HFFc6 (cell line): ENCODE measurements around the gene TAF4. TPM values are rescaled to one million over a fixed set of nuclear protein-coding genes. Genes with fewer than 3 reads are reported as not detected.
"Not testable (repeated sequence)": the region's sequence is repeated elsewhere in the genome, so short reads cannot be mapped to it uniquely, and the experiment has no call there.

Source experiments
- DNase-seq: peaks from one replicate; pipeline ENCODE4 v3.0.0-alpha.2; 2018
- H3K27ac Mint-ChIP-seq: 2 replicates; pipeline ENCODE4 v1.8.0; 2020; ENCODE audit warnings: mild to moderate bottlenecking, mixed read lengths
- H3K27me3 Mint-ChIP-seq: 2 replicates; pipeline ENCODE4 v1.8.0; 2021; ENCODE audit warnings: mild to moderate bottlenecking, moderate library complexity, mixed read lengths; ENCODE audit not compliant: insufficient read depth
- H3K36me3 Mint-ChIP-seq: 2 replicates; pipeline ENCODE4 v1.8.0; 2021; ENCODE audit warnings: low read depth, mixed read lengths
- H3K4me1 Mint-ChIP-seq: 2 replicates; pipeline ENCODE4 v1.8.0; 2020; ENCODE audit warnings: low read depth, mixed read lengths
- H3K4me3 Mint-ChIP-seq: 2 replicates; pipeline ENCODE4 v1.8.0; 2020; ENCODE audit warnings: mild to moderate bottlenecking, moderate library complexity, mixed read lengths
- H3K9me3 Mint-ChIP-seq: 2 replicates; pipeline ENCODE4 v1.8.0; 2020; ENCODE audit warnings: mild to moderate bottlenecking, mixed read lengths
- CTCF ChIP-seq: fragments of 200-600 bp; sonication (generic); IDR thresholded peaks from 2 replicates; pipeline ENCODE4 v1.5.0; 2021; ENCODE audit warnings: antibody characterized with exemption, mild to moderate bottlenecking
- total RNA-seq, 6 experiments: library from RNA; stranded (reverse); fragmentation: NEBNext Ultra II Directional; extraction: Animal tissue kit (Norgen Biotek cat#: 25700); gene quantifications; 2 replicates in 1 of 6; 3 replicates in 5 of 6; pipeline ENCODE4 v1.2.3, GENCODE V29; 2021

Gene TAF4
- total RNA-seq, 6 experiments from 2014 or later: 9.4 to 11.7 (median 9.9) TPM

- Mint-ChIP-seq H3K27me3 (no peaks in the 10 kb centered on the region; the same call in 1 of the 2 replicates), H3K4me3 (no peak overlapping the region), H3K9me3 (no peaks in the 10 kb centered on the region), H3K36me3 (peaks cover 20% of the 10 kb centered on the region), H3K4me1 (no peaks in the 10 kb centered on the region), H3K27ac (no peak overlapping the region)
- DNase-seq: no peak
- TF ChIP-seq CTCF: no peak
Observed at GRCh38 chr20:61982191-61982950, 83.3 kb downstream of the TAF4 start.

GRCh38 chr20:61981691-61982090 is 84.0 kb downstream of the TAF4 start:
- not testable (repeated sequence) for H3K4me3 Mint-ChIP-seq, H3K4me1 Mint-ChIP-seq, DNase-seq, H3K9me3 Mint-ChIP-seq, H3K27me3 Mint-ChIP-seq, H3K27ac Mint-ChIP-seq
- peaks cover 14% of the 10 kb centered on the region for H3K36me3 Mint-ChIP-seq

GRCh38 chr20:61980647-61981583 is 84.8 kb downstream of the TAF4 start:
- Mint-ChIP-seq H3K4me3 (no peak overlapping the region), H3K27ac (no peak overlapping the region; the same call in 1 of the 2 replicates), H3K27me3 (no peaks in the 10 kb centered on the region; the same call in 1 of the 2 replicates), H3K36me3 (peaks cover 14% of the 10 kb centered on the region), H3K9me3 (no peaks in the 10 kb centered on the region), H3K4me1 (no peaks in the 10 kb centered on the region)
- peak; percentile 6 for DNase-seq
- TF ChIP-seq CTCF: peak; percentile 69

GRCh38 chr20:61979701-61980635 is 85.7 kb downstream of the TAF4 start:
- Mint-ChIP-seq H3K27me3 (no peaks in the 10 kb centered on the region; the same call in 1 of the 2 replicates), H3K4me3 (no peak overlapping the region), H3K27ac (no peak overlapping the region), H3K9me3 (no peaks in the 10 kb centered on the region), H3K36me3 (peaks cover 14% of the 10 kb centered on the region), H3K4me1 (no peaks in the 10 kb centered on the region)
- DNase-seq: no peak
- no peak for TF ChIP-seq CTCF

GRCh38 chr20:61979090-61979489 is 86.6 kb downstream of the TAF4 start:
- Mint-ChIP-seq H3K9me3 (no peaks in the 10 kb centered on the region), H3K4me1 (no peaks in the 10 kb centered on the region), H3K27me3 (no peaks in the 10 kb centered on the region; the same call in 1 of the 2 replicates), H3K4me3 (no peak overlapping the region), H3K27ac (no peak overlapping the region), H3K36me3 (peaks cover 12% of the 10 kb centered on the region)
- TF ChIP-seq CTCF: no peak
- DNase-seq: no peak
